ENCODE data around the gene SLC26A6.

DNA sequence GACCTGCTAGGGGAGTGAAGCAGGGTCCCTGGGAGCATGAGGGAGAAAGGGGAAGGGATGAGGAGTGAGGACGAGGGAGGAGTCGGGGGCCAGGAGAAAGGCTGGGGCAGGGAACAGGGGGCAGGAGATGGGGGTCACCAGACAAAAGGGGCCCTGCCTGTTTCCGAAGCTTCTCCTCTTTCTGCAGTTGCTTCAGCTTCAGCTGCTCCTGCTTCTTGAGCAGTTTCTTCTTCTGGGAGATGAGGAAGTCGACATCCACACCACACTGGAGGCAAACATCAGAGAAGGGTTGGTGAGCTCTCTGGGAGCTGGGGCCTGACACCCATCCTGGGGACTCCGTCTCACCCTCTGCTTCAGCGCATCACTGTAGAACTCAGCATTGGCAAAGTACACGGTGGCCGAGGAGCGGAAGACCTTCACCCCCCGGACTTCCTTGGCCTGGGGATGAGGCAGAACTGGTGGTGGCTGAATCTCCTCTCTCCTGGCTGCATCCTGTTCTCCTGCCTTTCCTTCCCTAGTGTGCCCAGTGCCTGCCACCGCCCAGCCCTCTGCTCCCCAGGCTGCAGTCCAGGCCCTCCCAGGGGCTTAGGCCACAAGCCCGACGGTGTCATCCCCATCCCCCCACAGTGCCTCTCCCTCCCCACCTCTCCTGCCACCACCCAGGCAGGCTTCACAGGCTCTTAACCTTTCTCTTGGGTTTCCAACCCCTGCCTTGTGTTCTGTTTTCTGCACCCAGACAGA is 6.8 kb downstream of the SLC26A6 start:
- no peak for TF ChIP-seq EZH2 (IDR thresholded peaks at IDR 0.05; ENCODE audit: borderline replicate concordance, low read length)
- TF ChIP-seq, protein P1, sequence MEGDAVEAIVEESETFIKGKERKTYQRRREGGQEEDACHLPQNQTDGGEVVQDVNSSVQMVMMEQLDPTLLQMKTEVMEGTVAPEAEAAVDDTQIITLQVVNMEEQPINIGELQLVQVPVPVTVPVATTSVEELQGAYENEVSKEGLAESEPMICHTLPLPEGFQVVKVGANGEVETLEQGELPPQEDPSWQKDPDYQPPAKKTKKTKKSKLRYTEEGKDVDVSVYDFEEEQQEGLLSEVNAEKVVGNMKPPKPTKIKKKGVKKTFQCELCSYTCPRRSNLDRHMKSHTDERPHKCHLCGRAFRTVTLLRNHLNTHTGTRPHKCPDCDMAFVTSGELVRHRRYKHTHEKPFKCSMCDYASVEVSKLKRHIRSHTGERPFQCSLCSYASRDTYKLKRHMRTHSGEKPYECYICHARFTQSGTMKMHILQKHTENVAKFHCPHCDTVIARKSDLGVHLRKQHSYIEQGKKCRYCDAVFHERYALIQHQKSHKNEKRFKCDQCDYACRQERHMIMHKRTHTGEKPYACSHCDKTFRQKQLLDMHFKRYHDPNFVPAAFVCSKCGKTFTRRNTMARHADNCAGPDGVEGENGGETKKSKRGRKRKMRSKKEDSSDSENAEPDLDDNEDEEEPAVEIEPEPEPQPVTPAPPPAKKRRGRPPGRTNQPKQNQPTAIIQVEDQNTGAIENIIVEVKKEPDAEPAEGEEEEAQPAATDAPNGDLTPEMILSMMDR (IDR thresholded peaks at IDR 0.05; ENCODE audit: low read length), result no peak

All from OCI-LY1 (cell line).